Body of pancreas (tissue), 4 donors: ENCODE measurements around the gene CIPC. TPM values are rescaled to one million over a fixed set of nuclear protein-coding genes. Genes with fewer than 3 reads are reported as not detected.

Source experiments
- ATAC-seq: fragments of 150-250 bp; one replicate; pipeline ENCODE4 v1.9.1; 2016
- DNase-seq, 4 donors: peaks; one replicate each; pipeline ENCODE4 v3.0.0-alpha.2; 2019
- H3K27ac ChIP-seq, 4 donors: fragments of 200-600 bp; sonication (generic); 1 replicate in 3 of 4; 2 replicates in 1 of 4; pipeline versions ENCODE4 v1.5.1 to v1.6.1; 2016 to 2019; ENCODE audit warnings: mild to moderate bottlenecking in 1 of 4, mixed read lengths in 1 of 4, moderate library complexity in 1 of 4
- H3K27me3 ChIP-seq, 2 donors: fragments of 200-600 bp; sonication (generic); one replicate each; pipeline ENCODE4 v1.6.0; 2016; ENCODE audit warnings: mild to moderate bottlenecking in 1 of 2
- H3K36me3 ChIP-seq, 2 donors: fragments of 200-600 bp; sonication (generic); replicated peaks in 1 of 2; 2 replicates each; pipeline ENCODE4 v1.5.1; 2016; ENCODE audit warnings: low read depth in 2 of 2; ENCODE audit not compliant: insufficient read depth in 1 of 2
- H3K4me1 ChIP-seq: fragments of 200-600 bp; sonication (generic); one replicate; pipeline ENCODE4 v1.6.0; 2016
- H3K4me3 ChIP-seq, 2 donors: fragments of 200-600 bp; sonication (generic); 1 replicate in 1 of 2; 2 replicates in 1 of 2; pipeline ENCODE4 v1.5.1; 2016 to 2019
- H3K9me3 ChIP-seq, 3 donors: fragments of 200-600 bp; sonication (generic); 1 replicate in 2 of 3; 2 replicates in 1 of 3; pipeline ENCODE4 v1.5.1; 2016
- CTCF ChIP-seq, 7 experiments: fragments of 450-650 bp in 4 of 7; fragments of 200-600 bp in 3 of 7; sonication (generic) in 3 of 7; IDR thresholded peaks; one replicate each; pipeline ENCODE4 v1.5.1; 2016 to 2019; ENCODE audit warnings: antibody characterized with exemption in 7 of 7
- POLR2A ChIP-seq, 3 donors: fragments of 450-650 bp; IDR thresholded peaks; one replicate each; pipeline ENCODE4 v1.6.1; 2016; ENCODE audit warnings: antibody characterized with exemption in 3 of 3, mild to moderate bottlenecking in 2 of 3
- WGBS, 2 donors: methylation state at CpG; one replicate each; pipeline ENCODE4 v1.1.5; 2017; 5-methylcytosine and 5-hydroxymethylcytosine counted together
- intact Hi-C: fragments of 100-400 bp; cut with DNase I; formaldehyde crosslinking; loops from one replicate; pipeline ENCODE4 v1.15.1; 2023
- total RNA-seq, 2 donors: library from RNA; depleted of rRNA; stranded (reverse); fragments of >200 nt; gene quantifications; one replicate each; pipeline ENCODE4 v1.1.0, GENCODE V29; 2016

Gene CIPC
- total RNA-seq, 2 donors from 2014 or later = 13.7 to 17.1 TPM

- Histone ChIP-seq H3K36me3 (no peaks in the 10 kb centered on the region), H3K27me3 (no peaks in the 10 kb centered on the region), H3K9me3 (no peaks in the 10 kb centered on the region), H3K4me1 (peaks cover 30% of the 10 kb centered on the region), H3K27ac (peak overlapping the region; percentile 13 to 66 (median 56)), H3K4me3 (no peak overlapping the region)
- peak; percentile 94 for ATAC-seq
- intact Hi-C loops = no loop called here
- TF ChIP-seq CTCF (IDR thresholded peaks at IDR 0.05) (peak in 2 of 7 experiments; percentile 1 to 22), POLR2A (IDR thresholded peaks at IDR 0.05) (peak in 1 of 3 donors; percentile 28)
- DNase-seq = peak; percentile 92 to 98 (median 96)
- 53 to 63% methylated on average over 9 of the region's 9 CpGs for WGBS, 2 donors
These were observed 25.6 kb downstream of the CIPC start for GRCh38 chr14:77123381-77124325.

GRCh38 chr14:77124345-77125280, 26.6 kb downstream of the CIPC start:
- H3K4me3 ChIP-seq = no peak overlapping the region
- intact Hi-C loops = no loop called here
- WGBS, 2 donors = 7 to 31% methylated on average over 21 to 73 of the region's 73 CpGs
- ATAC-seq (peak; percentile 49), DNase-seq (peak; percentile 48 to 65 (median 57))
- H3K27ac ChIP-seq = peak overlapping the region; percentile 13 to 66 (median 56)
- H3K9me3 ChIP-seq = no peaks in the 10 kb centered on the region
- no peaks in the 10 kb centered on the region for H3K27me3 ChIP-seq
- peak in 5 of 7 experiments; percentile 16 to 86 (median 81) for TF ChIP-seq CTCF (IDR thresholded peaks at IDR 0.05)
- peak in 1 of 3 donors; percentile 15 for TF ChIP-seq POLR2A (IDR thresholded peaks at IDR 0.05)
- no peaks in the 10 kb centered on the region for H3K36me3 ChIP-seq
- H3K4me1 ChIP-seq = peaks cover 30% of the 10 kb centered on the region

- no peaks in the 10 kb centered on the region for H3K36me3 ChIP-seq
- no peak for DNase-seq
- no peaks in the 10 kb centered on the region for H3K27me3 ChIP-seq
- intact Hi-C loops = no loop called here
- peak in 2 of 7 experiments; percentile 0 to 12 for TF ChIP-seq CTCF (IDR thresholded peaks at IDR 0.05)
- TF ChIP-seq POLR2A (IDR thresholded peaks at IDR 0.05) = no peak
- WGBS, 2 donors = 19 to 25% methylated on average over 26 to 30 of the region's 30 CpGs
- peaks cover 30% of the 10 kb centered on the region for H3K4me1 ChIP-seq
- no peaks in the 10 kb centered on the region for H3K9me3 ChIP-seq
- H3K27ac ChIP-seq = no peak overlapping the region
- no peak overlapping the region for H3K4me3 ChIP-seq
- no peak for ATAC-seq
These were observed 27.3 kb downstream of the CIPC start for GRCh38 chr14:77125281-77125801.

- Histone ChIP-seq H3K4me3 (no peak overlapping the region), H3K9me3 (no peaks in the 10 kb centered on the region), H3K27me3 (no peaks in the 10 kb centered on the region), H3K36me3 (no peaks in the 10 kb centered on the region), H3K27ac (no peak overlapping the region), H3K4me1 (peaks cover 30% of the 10 kb centered on the region)
- TF ChIP-seq POLR2A (IDR thresholded peaks at IDR 0.05) = no peak
- TF ChIP-seq CTCF (IDR thresholded peaks at IDR 0.05) = no peak
- no peak for ATAC-seq
- 85 to 88% methylated on average over 8 of the region's 8 CpGs for WGBS, 2 donors
- DNase-seq = no peak
- intact Hi-C loops = no loop called here
These were observed 27.8 kb downstream of the CIPC start for GRCh38 chr14:77125823-77126325.
